WTC11 (cell line): ENCODE results near the gene STON2. TPM values are rescaled to one million over a fixed set of nuclear protein-coding genes. Genes with fewer than 3 reads are reported as not detected.

Source experiments
- ATAC-seq: fragments of 200-7000 bp; cut with Tn5 transposase; 2 replicates; pipeline ENCODE4 v1.10.0; 2021; ENCODE audit warnings: mild to moderate bottlenecking, moderate library complexity
- CTCF ChIA-PET: fragments of 300-600 bp; sonication (Branson Sonifier 250); formaldehyde crosslinking; loops from one replicate; lab custom pipeline; 2021; ENCODE audit warnings: antibody characterized with exemption; lab: Charles Lee
- POLR2A ChIA-PET: fragments of 350-600 bp; sonication (Branson Sonifier 250); formaldehyde crosslinking; loops from one replicate; lab custom pipeline; 2021; ENCODE audit warnings: antibody characterized with exemption; lab: Charles Lee
- DNase-seq: peaks from one replicate; pipeline ENCODE4 v3.0.0; 2021; ENCODE audit warnings: low spot score
- H3K27ac Mint-ChIP-seq: 2 replicates; pipeline ENCODE4 v1.8.0; 2021; ENCODE audit warnings: mixed read lengths
- H3K27me3 Mint-ChIP-seq: 2 replicates; pipeline ENCODE4 v1.8.0; 2021; ENCODE audit warnings: low read depth, mild to moderate bottlenecking, moderate library complexity, mixed read lengths
- H3K36me3 Mint-ChIP-seq: 2 replicates; pipeline ENCODE4 v1.8.0; 2021; ENCODE audit warnings: mixed read lengths
- H3K4me1 Mint-ChIP-seq: 2 replicates; pipeline ENCODE4 v1.8.0; 2022; ENCODE audit warnings: mixed read lengths
- H3K4me3 Mint-ChIP-seq: 2 replicates; pipeline ENCODE4 v1.8.0; 2021; ENCODE audit warnings: mild to moderate bottlenecking, moderate library complexity, mixed read lengths
- H3K9me3 Mint-ChIP-seq: 2 replicates; pipeline ENCODE4 v1.8.0; 2021; ENCODE audit warnings: mixed read lengths
- ATF1 ChIP-seq: sonication (generic); formaldehyde crosslinking; IDR thresholded peaks from 2 replicates; pipeline ENCODE4 v1.8.1; 2023; ENCODE audit warnings: mild to moderate bottlenecking, moderate library complexity, missing genetic modification reagents
- CBFB ChIP-seq: sonication (generic); formaldehyde crosslinking; IDR thresholded peaks from 2 replicates; pipeline ENCODE4 v1.8.1; 2022; ENCODE audit warnings: mild to moderate bottlenecking, low read depth, missing genetic modification reagents
- CREB1 ChIP-seq: sonication (generic); formaldehyde crosslinking; IDR thresholded peaks from 2 replicates; pipeline ENCODE4 v1.8.0; 2023; ENCODE audit warnings: mild to moderate bottlenecking, missing genetic modification reagents
- EMX1 ChIP-seq: fragments of 250-450 bp; sonication (Bioruptor Pico); IDR thresholded peaks from 2 replicates; pipeline ENCODE4 v1.8.0; 2021; ENCODE audit warnings: mild to moderate bottlenecking
- ESRRA ChIP-seq: sonication (generic); formaldehyde crosslinking; IDR thresholded peaks from 2 replicates; pipeline ENCODE4 v1.8.1; 2022; ENCODE audit warnings: mild to moderate bottlenecking, missing genetic modification reagents, borderline replicate concordance
- GTF2I ChIP-seq: fragments of 250-450 bp; sonication (Bioruptor Pico); conservative IDR thresholded peaks from 2 replicates; pipeline ENCODE4 v1.4.0; 2021; ENCODE audit warnings: mild to moderate bottlenecking
- HMGA2 ChIP-seq: fragments of 250-450 bp; sonication (Bioruptor Pico); IDR thresholded peaks from 2 replicates; pipeline ENCODE4 v1.4.0; 2021; ENCODE audit warnings: mild to moderate bottlenecking, moderate library complexity
- JAZF1 ChIP-seq: fragments of 250-450 bp; sonication (Bioruptor Pico); IDR thresholded peaks from 2 replicates; pipeline ENCODE4 v1.9.0; 2021; ENCODE audit warnings: moderate library complexity, mild to moderate bottlenecking, inconsistent platforms
- MYBL2 ChIP-seq: sonication (generic); formaldehyde crosslinking; IDR thresholded peaks from 2 replicates; pipeline ENCODE4 v1.8.1; 2023; ENCODE audit warnings: mild to moderate bottlenecking, moderate library complexity, missing genetic modification reagents
- OVOL2 ChIP-seq: fragments of 250-450 bp; sonication (Bioruptor Pico); IDR thresholded peaks from 2 replicates; pipeline ENCODE4 v1.9.0; 2021; ENCODE audit warnings: mild to moderate bottlenecking, borderline replicate concordance
- RELA ChIP-seq: sonication (generic); formaldehyde crosslinking; IDR thresholded peaks from 2 replicates; pipeline ENCODE4 v1.8.1; 2022; ENCODE audit warnings: missing genetic modification reagents, mild to moderate bottlenecking, borderline replicate concordance
- ZNF232 ChIP-seq: sonication (generic); formaldehyde crosslinking; IDR thresholded peaks from 2 replicates; pipeline ENCODE4 v1.8.0; 2022; ENCODE audit warnings: mild to moderate bottlenecking, missing genetic modification reagents
- total RNA-seq: library from RNA; stranded (reverse); gene quantifications from 3 replicates; pipeline ENCODE4 v1.2.3, GENCODE V29; 2021
- TF ChIP-seq, protein P1 (sequence below): sonication (generic); formaldehyde crosslinking; IDR thresholded peaks from 2 replicates; pipeline ENCODE4 v1.8.0; 2022; ENCODE audit warnings: missing genetic modification reagents
- TF ChIP-seq, protein P2 (sequence below): sonication (generic); formaldehyde crosslinking; IDR thresholded peaks from 2 replicates; pipeline ENCODE4 v1.8.0; 2022; ENCODE audit warnings: mild to moderate bottlenecking, missing genetic modification reagents
- TF ChIP-seq, protein P3 (sequence below): sonication (generic); formaldehyde crosslinking; IDR thresholded peaks from 2 replicates; pipeline ENCODE4 v1.8.1; 2022; ENCODE audit warnings: low read depth, mild to moderate bottlenecking, moderate library complexity, missing genetic modification reagents, borderline replicate concordance
- TF ChIP-seq, protein P4 (sequence below): fragments of 250-450 bp; sonication (Bioruptor Pico); IDR thresholded peaks from 2 replicates; pipeline ENCODE4 v1.9.0; 2021; ENCODE audit warnings: mild to moderate bottlenecking
- TF ChIP-seq, protein P5 (sequence below): fragments of 250-450 bp; sonication (Bioruptor Pico); IDR thresholded peaks from 2 replicates; pipeline ENCODE4 v1.9.0; 2021; ENCODE audit warnings: moderate library complexity, mild to moderate bottlenecking, inconsistent platforms, borderline replicate concordance
- TF ChIP-seq, protein P6 (sequence below): sonication (generic); formaldehyde crosslinking; IDR thresholded peaks from 2 replicates; pipeline ENCODE4 v1.8.0; 2023; ENCODE audit warnings: mild to moderate bottlenecking, missing genetic modification reagents

STON2 gene
- total RNA-seq, 1 experiment from 2014 or later, result 69.2 TPM

DNA sequence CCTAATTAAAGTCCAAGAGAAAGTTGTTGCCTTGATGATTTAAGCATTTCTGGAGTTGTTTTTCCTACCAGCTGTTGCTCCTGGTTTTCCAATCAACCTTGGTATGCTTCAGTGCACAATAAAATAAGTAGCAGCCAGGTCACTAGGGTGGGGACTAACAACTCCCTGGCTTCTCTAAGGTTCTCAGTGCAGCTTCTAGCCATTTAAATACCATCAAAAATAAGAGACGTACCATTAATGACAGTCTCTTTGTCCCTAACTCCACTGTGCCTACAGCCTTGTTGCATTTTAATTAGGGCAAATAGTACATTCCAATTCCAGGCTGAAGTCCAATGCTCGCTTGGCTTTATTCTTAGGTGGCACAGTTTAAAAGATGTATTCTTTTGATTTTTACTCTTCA, 11.8 kb downstream of the STON2 start:
- POLR2A ChIA-PET, result no interaction called here
- Mint-ChIP-seq H3K4me1 (peaks cover 62% of the 10 kb centered on the region), H3K27me3 (no peaks in the 10 kb centered on the region; the same call in 1 of the 2 replicates)
- DNase-seq, result no peak
- TF ChIP-seq OVOL2 (CRISPR knock-in tag) (no peak), ATF1 (CRISPR knock-in tag) (no peak)
- TF ChIP-seq, protein P1, sequence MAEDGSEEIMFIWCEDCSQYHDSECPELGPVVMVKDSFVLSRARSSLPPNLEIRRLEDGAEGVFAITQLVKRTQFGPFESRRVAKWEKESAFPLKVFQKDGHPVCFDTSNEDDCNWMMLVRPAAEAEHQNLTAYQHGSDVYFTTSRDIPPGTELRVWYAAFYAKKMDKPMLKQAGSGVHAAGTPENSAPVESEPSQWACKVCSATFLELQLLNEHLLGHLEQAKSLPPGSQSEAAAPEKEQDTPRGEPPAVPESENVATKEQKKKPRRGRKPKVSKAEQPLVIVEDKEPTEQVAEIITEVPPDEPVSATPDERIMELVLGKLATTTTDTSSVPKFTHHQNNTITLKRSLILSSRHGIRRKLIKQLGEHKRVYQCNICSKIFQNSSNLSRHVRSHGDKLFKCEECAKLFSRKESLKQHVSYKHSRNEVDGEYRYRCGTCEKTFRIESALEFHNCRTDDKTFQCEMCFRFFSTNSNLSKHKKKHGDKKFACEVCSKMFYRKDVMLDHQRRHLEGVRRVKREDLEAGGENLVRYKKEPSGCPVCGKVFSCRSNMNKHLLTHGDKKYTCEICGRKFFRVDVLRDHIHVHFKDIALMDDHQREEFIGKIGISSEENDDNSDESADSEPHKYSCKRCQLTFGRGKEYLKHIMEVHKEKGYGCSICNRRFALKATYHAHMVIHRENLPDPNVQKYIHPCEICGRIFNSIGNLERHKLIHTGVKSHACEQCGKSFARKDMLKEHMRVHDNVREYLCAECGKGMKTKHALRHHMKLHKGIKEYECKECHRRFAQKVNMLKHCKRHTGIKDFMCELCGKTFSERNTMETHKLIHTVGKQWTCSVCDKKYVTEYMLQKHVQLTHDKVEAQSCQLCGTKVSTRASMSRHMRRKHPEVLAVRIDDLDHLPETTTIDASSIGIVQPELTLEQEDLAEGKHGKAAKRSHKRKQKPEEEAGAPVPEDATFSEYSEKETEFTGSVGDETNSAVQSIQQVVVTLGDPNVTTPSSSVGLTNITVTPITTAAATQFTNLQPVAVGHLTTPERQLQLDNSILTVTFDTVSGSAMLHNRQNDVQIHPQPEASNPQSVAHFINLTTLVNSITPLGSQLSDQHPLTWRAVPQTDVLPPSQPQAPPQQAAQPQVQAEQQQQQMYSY, result 0 out of 2 replicates have a peak, but pooled peaks have one; percentile 26
- TF ChIP-seq, all 79 proteins: peak for 1
- Mint-ChIP-seq H3K27ac (peak overlapping the region; percentile 54), H3K4me3 (no peak overlapping the region), H3K9me3 (no peaks in the 10 kb centered on the region), H3K36me3 (peaks cover 2% of the 10 kb centered on the region; the same call in 1 of the 2 replicates)
- CTCF ChIA-PET, result no interaction called here
- ATAC-seq, result no peak

DNA sequence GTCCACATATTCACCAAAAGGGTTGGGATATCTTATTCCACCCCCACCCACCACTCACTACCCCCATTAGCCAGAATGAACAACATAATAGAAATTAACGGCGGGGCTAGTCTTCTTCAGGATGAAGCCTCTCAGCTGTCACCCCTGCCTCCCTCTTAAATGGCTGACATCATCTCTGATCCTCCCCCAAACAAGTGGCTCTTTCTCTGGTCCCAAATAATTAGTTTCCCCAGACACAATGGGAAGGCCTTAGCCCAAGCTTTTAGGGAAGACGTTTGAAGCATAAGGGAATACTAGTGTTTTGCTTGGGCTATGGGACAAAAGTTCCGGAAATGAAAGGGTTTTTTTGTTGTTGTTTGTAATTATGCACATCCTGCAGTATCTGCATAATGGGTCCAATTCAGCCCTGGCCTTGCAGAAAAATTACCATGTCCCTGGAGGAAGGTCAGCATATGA, 13.8 kb downstream of the STON2 start:
- Mint-ChIP-seq H3K27me3 (no peaks in the 10 kb centered on the region; the same call in 1 of the 2 replicates), H3K4me3 (no peak overlapping the region), H3K27ac (peak overlapping the region; percentile 86), H3K36me3 (peaks cover 4% of the 10 kb centered on the region; the same call in 1 of the 2 replicates), H3K4me1 (peaks cover 58% of the 10 kb centered on the region), H3K9me3 (no peaks in the 10 kb centered on the region)
- DNase-seq (no peak), ATAC-seq (peak; percentile 86)
- TF ChIP-seq JAZF1 (CRISPR knock-in tag) (no peak), HMGA2 (CRISPR knock-in tag) (no peak), ESRRA (CRISPR knock-in tag) (no peak), EMX1 (no peak), RELA (no peak), ZNF232 (no peak)
- TF ChIP-seq, protein P2, sequence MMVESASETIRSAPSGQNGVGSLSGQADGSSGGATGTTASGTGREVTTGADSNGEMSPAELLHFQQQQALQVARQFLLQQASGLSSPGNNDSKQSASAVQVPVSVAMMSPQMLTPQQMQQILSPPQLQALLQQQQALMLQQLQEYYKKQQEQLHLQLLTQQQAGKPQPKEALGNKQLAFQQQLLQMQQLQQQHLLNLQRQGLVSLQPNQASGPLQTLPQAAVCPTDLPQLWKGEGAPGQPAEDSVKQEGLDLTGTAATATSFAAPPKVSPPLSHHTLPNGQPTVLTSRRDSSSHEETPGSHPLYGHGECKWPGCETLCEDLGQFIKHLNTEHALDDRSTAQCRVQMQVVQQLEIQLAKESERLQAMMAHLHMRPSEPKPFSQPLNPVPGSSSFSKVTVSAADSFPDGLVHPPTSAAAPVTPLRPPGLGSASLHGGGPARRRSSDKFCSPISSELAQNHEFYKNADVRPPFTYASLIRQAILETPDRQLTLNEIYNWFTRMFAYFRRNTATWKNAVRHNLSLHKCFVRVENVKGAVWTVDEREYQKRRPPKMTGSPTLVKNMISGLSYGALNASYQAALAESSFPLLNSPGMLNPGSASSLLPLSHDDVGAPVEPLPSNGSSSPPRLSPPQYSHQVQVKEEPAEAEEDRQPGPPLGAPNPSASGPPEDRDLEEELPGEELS (CRISPR knock-in tag), result peak; percentile 53; the same call in 1 of the 2 replicates
- ChIA-PET POLR2A (interaction anchor here (0.6 to 0.8 kb wide), 3 partner anchors 16 to 105 kb away, joined by 3 read pairs; no protein-coding TSS in a partner anchor), CTCF (interaction anchor here (0.9 to 1.4 kb wide), 4 partner anchors 32 to 117 kb away, joined by 3 to 5 read pairs (median 4); no protein-coding TSS in a partner anchor)

DNA sequence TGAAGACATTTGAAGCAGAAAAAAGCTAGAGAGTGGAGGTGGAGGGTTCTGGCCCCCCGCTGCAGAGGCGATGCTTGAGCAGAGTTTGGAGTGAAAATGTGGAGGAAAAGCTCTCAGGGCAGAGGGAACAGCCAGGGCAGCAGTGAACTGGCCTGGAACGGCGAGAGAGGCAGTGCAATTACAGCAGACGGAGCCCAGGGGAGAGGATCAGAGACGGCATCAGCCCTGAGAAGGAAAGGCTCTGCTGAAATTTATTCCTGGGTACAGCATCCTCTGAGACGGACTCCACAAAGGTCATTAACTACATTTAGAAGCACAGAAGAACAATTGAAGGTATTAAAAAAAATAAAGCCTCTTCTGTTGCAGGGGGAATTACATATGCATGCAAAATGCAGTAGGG, 14.2 kb downstream of the STON2 start:
- ATAC-seq (peak; percentile 77), DNase-seq (no peak)
- Mint-ChIP-seq H3K36me3 (peaks cover 4% of the 10 kb centered on the region; the same call in 1 of the 2 replicates), H3K27ac (peak overlapping the region; percentile 92), H3K4me3 (peak overlapping the region; percentile 26), H3K9me3 (no peaks in the 10 kb centered on the region), H3K4me1 (peaks cover 58% of the 10 kb centered on the region), H3K27me3 (no peaks in the 10 kb centered on the region; the same call in 1 of the 2 replicates)
- ChIA-PET CTCF (interaction anchor here (0.9 to 1.4 kb wide), 3 partner anchors 50 to 117 kb away, joined by 3 to 5 read pairs (median 4); no protein-coding TSS in a partner anchor), POLR2A (interaction anchor here (0.6 kb wide), 1 partner anchor 105 kb away, joined by 3 read pairs; no protein-coding TSS in a partner anchor)
- TF ChIP-seq, protein P3, sequence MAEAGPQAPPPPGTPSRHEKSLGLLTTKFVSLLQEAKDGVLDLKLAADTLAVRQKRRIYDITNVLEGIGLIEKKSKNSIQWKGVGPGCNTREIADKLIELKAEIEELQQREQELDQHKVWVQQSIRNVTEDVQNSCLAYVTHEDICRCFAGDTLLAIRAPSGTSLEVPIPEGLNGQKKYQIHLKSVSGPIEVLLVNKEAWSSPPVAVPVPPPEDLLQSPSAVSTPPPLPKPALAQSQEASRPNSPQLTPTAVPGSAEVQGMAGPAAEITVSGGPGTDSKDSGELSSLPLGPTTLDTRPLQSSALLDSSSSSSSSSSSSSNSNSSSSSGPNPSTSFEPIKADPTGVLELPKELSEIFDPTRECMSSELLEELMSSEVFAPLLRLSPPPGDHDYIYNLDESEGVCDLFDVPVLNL (CRISPR knock-in tag), result no peak
- TF ChIP-seq, protein P4, sequence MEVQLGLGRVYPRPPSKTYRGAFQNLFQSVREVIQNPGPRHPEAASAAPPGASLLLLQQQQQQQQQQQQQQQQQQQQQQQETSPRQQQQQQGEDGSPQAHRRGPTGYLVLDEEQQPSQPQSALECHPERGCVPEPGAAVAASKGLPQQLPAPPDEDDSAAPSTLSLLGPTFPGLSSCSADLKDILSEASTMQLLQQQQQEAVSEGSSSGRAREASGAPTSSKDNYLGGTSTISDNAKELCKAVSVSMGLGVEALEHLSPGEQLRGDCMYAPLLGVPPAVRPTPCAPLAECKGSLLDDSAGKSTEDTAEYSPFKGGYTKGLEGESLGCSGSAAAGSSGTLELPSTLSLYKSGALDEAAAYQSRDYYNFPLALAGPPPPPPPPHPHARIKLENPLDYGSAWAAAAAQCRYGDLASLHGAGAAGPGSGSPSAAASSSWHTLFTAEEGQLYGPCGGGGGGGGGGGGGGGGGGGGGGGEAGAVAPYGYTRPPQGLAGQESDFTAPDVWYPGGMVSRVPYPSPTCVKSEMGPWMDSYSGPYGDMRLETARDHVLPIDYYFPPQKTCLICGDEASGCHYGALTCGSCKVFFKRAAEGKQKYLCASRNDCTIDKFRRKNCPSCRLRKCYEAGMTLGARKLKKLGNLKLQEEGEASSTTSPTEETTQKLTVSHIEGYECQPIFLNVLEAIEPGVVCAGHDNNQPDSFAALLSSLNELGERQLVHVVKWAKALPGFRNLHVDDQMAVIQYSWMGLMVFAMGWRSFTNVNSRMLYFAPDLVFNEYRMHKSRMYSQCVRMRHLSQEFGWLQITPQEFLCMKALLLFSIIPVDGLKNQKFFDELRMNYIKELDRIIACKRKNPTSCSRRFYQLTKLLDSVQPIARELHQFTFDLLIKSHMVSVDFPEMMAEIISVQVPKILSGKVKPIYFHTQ (CRISPR knock-in tag), result no peak
- TF ChIP-seq, protein P5, sequence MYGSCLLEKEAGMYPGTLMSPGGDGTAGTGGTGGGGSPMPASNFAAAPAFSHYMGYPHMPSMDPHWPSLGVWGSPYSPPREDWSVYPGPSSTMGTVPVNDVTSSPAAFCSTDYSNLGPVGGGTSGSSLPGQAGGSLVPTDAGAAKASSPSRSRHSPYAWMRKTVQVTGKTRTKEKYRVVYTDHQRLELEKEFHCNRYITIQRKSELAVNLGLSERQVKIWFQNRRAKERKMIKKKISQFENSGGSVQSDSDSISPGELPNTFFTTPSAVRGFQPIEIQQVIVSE (CRISPR knock-in tag), result no peak
- TF ChIP-seq GTF2I (CRISPR knock-in tag), result no peak
- no peak for TF ChIP-seq MYBL2 (CRISPR knock-in tag)
- TF ChIP-seq CREB1 (CRISPR knock-in tag), result no peak
- no peak for TF ChIP-seq CBFB
- TF ChIP-seq, protein P6, sequence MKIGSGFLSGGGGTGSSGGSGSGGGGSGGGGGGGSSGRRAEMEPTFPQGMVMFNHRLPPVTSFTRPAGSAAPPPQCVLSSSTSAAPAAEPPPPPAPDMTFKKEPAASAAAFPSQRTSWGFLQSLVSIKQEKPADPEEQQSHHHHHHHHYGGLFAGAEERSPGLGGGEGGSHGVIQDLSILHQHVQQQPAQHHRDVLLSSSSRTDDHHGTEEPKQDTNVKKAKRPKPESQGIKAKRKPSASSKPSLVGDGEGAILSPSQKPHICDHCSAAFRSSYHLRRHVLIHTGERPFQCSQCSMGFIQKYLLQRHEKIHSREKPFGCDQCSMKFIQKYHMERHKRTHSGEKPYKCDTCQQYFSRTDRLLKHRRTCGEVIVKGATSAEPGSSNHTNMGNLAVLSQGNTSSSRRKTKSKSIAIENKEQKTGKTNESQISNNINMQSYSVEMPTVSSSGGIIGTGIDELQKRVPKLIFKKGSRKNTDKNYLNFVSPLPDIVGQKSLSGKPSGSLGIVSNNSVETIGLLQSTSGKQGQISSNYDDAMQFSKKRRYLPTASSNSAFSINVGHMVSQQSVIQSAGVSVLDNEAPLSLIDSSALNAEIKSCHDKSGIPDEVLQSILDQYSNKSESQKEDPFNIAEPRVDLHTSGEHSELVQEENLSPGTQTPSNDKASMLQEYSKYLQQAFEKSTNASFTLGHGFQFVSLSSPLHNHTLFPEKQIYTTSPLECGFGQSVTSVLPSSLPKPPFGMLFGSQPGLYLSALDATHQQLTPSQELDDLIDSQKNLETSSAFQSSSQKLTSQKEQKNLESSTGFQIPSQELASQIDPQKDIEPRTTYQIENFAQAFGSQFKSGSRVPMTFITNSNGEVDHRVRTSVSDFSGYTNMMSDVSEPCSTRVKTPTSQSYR (CRISPR knock-in tag), result no peak
